Measurements from ENCODE around the gene MRPS10. TPM values are rescaled to one million over a fixed set of nuclear protein-coding genes. Genes with fewer than 3 reads are reported as not detected.

Gene MRPS10
- 36.6 TPM for polyA plus RNA-seq (2013, experiment 1 of 2; ENCODE audit: insufficient read length)
- polyA plus RNA-seq (2013, experiment 2 of 2; ENCODE audit: insufficient read length): 28.0 TPM

DNA sequence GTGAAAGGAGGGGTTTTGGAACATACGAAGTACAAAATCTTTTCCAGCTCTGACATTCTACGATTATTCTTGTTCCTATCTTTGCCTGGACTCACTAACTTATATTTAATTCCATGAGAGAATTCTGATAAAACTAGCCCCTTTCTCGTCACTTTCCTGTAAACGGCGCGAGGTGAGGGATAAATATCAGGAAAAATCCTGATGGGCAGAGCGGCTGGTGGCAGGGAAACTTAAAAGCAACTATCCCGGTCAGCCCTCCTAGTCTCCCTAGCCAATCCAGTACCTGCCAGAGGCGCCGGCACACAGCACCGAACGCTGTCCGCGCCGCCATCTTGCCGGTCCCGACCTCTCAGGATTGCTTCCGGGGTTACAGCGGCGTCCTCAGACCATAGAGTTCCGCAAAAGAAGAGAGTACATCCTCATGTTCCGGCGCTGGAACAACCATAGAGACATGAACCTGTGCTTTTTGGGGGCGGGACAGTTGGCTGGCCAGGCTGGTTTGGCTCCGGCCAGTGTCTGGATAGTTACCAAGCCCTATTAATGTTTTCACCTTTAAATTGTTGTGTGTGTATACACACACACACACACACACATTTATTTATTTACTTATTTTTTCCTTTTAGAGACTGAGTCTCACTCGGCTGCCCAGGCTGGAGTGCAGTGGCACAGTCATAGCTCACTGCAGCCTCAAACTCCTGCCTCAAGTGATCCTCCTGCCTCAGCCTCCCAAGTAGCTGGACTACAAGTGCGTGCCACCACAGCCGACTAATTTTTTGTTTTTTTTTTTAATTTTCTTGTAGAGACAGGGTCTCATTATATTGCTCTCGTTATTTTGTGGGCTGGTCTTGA, at the start of gene MRPS10:
TSS of gene MRPS10 (minus strand) at position 343 of the 849 bp plus-strand sequence. CDS start at position 331, 12 bp downstream.
- DNase-seq: peak; percentile 96

DNA sequence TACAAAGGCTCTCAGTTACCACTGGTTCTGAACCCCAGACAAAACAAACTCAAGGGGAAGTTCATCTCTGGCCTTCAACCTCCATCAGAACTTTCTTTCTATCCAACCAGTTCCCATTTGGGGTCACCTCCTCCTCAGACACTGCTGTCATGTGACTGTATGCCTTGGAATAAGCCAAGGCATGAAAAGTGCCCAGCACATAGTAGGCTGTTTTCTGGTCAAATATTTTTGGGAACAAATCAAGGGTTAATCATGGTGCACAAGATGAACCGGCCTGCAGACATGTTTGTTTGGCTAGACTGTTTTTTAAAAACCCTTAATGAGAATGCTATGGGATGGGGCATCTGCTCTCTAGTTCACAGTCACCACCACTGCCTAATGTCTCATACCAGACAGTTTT, 48.9 kb upstream of the MRPS10 start:
- no peak for DNase-seq

DNA sequence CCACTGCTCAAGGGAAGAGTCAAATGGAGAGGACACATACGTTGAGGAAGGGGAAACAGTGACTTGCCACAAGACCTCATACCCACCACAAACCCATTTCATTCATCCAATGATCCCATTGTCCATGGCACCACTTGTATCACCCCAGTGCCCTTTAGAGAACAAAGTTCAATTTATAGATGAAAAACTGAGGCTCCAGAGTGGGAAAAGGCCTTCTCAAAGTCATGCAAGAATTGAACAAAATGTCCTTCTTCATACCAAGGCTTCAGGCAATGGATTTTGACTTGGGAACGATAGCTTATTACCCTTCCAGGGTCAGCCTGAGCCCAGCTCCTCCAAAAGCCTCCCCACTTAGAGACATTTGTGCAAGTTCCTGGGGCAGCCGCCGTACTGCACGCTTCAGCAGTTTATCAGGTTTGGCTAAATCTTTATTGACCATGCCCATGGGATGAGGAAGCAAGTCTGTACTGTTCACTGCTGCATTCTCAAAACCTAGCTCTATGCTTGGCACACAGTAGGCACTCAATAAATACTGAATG, 47.3 kb upstream of the MRPS10 start:
- no peak for DNase-seq

DNA sequence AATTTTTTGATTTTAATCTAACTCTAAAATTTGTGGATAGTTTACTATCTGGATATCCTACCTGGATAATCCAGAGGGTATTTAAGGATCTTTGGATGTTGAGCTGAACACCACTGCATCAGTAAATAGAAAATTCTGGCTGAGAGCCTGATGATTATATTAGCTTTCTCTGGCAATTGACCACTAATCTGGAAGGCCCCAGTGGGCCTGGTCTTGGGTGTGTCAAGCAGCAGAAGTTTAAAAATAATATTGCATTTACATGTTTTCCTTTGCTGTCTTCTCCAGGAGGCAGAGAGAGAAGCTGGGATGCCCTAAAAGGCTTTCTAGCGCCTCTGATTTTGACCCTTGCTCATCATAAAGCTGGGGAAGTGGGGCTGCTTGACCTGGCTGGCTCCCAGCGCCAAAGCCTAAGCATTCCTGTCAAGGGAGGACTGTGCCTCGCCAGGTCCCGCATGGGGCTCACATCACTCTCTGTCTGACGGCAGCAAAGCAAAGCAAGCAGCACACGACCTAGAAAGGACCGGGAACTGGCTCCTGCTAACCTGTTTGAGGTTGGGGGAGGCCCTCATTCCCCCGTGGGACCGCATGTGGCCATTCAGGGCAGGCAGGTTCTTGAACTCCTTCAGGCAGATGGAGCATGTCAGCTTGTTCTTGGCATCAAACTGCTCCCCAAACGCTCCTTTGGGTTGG, 46.6 kb upstream of the MRPS10 start:
- no peak for DNase-seq

DNA sequence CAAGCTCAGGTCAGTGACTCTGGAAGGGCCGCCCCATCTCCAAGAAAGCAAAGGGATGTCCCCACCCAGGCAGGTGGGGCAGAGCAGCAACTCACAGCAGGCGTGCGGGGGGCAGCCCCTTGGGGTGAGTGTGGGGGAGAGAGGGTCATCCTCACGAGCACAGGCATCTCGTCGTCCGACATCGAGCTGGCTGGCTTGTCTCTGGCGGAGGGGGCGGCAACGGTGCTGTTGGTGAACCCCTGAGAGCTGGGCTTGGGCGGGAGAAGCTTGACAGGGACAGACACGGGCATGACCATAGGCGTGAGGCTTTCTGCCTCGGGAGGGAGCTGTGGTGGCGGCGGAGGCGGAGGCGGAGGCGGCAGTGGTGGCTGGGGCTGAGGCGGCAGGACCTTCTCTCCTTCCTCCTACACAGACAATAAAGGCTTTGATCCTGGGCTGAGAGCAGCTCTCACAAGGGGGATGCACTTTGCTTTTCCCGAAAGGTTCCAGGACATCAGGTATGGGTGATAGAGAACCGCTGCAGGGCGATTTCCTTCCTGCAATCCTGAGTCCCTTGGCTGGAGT, 45.6 kb upstream of the MRPS10 start:
- DNase-seq: no peak

DNA sequence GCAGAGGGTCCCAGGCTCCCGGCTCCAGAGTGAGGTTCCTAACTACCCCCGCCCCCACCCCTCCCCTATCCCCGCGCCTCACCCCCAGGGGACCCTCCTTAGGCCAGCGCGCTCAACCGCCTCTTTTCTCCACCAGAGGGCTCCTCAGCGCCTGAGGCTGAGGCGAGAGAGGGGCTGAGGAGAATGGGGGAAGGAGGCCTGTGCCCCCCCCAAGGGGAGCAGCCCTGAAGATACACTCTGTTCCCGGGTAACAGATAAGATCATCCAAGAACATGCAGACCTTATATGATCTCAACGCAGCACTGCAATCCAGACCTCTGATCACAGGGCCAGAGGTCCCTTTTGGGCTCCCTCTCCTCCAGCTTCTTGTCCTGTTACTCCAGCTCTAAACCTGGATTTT, 43.3 kb upstream of the MRPS10 start:
- peak; percentile 40 for DNase-seq

DNA sequence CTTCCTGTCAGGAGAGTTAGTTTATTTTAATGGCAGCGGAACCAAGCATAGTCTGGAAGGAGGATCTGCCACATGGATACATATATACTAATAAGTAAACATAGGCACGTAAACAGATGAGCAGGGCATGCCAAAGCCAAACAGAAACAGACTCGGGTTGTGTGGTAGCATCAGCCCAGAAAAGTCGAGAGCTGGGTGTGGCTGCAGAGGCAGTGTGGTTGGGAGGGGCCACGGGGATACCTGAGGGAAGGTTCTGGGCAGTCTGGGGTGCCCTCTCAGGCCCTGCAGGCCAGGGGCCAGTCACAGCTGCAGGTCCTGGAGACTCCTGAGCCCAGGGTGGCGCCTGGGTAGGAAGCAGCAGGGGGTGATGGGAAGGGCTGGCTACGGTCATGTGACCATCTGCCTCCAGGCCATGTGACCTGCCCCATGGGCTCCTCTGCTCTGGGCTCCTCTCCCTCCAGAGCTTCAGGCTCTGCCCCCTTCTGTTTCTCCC, 42.8 kb upstream of the MRPS10 start:
- no peak for DNase-seq

DNA sequence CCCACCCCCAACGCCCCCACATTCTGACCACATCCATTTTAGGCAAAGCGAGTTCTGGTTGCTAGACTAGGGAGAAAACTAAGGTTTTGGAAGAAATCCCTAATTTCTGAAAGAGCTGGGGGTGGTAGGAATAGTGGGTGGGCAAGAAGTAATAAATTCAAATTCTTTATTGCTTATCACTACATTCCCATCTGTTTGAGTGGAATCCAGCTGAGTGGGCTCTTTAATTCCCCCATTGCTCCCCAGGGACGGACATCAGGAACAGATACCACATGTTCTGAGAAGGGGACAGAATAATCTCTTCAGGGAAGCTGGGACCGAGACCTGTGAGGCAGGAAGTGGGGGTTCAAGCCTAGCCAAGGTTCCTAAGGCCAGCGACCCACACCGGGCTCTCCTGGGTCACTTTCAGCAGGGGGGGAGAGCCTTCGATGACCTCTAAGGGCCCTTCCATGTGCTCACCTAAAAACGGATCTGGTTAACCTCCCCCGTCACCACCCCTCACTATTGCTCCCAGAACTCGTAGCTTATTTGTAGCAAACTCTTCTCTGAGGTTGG, 42.3 kb upstream of the MRPS10 start:
- DNase-seq: no peak

DNA sequence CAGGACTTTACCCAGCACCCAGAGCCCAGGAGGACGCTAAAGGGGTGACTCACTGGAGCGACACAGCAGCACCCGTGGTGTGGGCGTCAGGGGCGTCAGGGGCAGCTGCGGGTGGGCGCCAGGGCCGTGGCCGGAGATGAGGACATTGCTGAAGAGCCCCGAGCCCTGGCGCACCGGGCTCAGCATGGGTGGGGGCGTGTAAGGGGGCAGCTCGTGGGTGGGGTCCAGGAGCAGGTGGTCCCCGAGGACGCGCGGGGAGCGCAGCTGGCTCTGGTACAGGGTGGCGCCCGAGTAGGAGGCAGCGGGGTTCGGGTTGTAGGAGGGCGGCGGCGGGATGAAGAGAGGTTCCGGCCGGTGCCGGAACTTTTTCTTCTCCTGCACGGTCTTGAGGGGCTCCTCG, 41.6 kb upstream of the MRPS10 start:
- no peak for DNase-seq

DNA sequence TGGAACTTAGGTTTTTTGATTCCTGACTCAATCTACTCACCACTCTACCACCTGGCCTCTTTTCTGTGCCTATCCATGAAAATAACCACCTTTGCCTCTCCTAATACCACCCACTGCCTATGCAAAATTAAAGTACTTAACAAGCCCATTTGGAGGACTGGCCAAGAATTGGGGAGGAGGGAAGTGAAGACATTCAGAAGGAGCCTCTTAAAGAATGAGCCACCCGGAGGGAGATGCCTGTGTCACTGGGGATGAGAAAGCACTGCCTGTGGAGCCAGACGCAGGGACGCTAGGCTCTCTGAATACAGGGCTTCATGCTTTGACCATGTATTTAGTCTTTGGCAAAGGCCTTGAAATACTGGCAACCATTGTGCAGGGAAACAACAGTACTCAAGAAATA, 40.0 kb upstream of the MRPS10 start:
- DNase-seq: no peak

DNA sequence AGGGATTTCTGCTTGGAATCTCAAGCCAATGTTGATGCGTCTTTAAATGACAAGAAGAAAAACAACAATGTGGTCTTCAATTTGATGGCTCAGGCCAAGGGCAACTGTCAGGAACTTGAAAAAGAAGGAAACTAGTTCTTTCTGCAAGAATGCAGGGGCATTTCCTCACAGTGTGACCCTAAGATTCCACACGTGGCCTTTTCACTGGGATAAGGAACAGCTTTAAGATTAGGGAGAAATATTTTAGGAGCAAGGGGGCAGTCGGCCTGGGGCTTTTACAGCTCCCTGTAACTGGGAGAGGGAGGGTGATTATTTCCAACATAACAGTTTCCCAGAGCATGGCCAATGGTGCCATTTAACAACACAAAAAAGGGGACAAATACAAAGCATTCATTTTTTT, 39.4 kb upstream of the MRPS10 start:
- DNase-seq: no peak

DNA sequence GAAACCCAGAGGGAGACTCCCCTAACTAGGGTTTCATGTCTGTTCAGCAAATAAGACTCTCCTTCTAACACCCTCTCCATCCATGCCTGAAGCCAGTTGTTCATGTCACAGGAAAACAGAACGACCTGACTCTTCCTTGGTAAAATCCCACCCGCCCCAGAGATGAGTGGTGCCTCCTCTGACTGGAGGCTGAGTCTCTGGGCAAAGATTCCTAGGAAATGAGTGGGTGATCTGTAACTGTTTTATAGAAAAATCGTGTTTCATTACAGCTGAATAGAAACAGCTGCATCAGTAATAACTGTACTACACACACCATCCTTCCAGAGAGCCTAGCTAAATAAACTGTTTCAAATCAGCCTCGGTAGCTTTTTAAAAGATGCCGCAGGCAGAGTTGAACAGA, 37.4 kb upstream of the MRPS10 start:
- no peak for DNase-seq

DNA sequence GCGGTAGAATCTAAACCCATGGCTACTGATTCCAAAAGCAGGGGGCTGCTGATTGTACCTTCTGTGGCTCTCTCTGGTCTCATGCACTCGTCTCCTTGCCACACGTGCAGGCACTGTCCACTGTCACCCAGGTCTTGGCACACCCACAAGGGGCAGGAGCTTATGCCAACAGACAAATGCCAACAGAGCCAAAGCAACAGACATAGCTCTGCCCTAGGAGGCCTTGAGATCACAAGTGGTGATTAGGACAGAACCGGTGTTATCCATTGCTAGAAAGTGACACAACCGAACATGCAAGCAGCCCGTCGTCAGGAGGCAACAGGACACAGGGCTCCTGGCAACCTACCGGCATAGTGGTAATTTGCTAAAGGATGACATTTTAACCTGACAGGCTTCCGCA, 36.8 kb upstream of the MRPS10 start:
- DNase-seq: no peak

DNA sequence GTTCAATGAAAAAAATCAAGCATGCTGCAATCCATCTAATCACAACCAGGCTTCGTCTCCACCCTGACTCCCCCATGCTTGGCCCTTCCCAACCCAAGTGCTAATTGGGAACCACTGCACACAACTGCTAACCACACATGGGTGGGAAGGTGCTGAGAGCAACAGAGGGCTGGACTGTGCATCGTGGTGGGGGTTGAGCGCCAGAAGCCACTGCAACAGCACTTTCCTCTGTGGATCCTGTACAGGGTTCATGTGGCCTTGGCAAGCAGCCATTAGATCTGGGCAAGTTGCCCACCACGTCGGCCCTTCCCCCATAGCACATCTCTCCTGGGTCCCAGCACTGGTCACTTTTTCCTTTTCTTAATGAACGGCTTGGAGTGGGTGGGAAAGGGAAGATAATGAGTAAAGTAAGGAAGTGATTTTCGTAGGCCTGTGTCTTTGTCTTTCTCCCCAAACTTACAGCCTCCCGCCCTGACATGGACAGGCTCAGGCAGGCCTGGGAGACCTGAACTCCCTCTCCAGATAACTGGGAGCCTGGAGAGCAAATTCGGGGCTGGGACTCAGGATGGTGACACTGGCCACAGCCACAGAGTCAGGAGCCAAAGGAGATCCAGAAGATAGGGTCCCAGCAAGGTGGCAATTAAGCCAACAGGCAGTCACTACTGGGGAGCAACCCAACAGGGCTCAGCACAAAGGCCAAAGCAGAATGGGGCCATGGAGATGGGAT, 34.4 kb upstream of the MRPS10 start:
- DNase-seq: peak; percentile 15

DNA sequence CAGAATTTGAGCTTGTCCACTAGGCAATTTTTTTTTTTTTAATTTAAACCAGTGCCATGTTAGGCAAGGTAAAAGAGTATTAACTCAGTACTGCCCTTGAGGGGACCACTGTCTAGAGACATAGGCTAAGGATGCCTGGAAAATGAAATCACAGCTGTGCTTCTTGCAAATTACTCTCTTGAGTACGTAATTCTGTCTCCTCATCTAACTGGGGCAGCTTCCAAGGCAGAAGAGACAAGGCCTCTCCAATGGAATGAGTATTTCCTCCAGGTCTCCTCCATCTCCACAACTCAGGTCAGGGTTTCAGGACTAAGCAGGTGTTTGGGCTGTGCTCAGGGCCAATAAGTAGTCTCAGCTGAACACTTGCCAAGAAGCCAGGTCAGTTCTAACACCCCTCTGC, 33.8 kb upstream of the MRPS10 start:
- DNase-seq: peak; percentile 18

DNA sequence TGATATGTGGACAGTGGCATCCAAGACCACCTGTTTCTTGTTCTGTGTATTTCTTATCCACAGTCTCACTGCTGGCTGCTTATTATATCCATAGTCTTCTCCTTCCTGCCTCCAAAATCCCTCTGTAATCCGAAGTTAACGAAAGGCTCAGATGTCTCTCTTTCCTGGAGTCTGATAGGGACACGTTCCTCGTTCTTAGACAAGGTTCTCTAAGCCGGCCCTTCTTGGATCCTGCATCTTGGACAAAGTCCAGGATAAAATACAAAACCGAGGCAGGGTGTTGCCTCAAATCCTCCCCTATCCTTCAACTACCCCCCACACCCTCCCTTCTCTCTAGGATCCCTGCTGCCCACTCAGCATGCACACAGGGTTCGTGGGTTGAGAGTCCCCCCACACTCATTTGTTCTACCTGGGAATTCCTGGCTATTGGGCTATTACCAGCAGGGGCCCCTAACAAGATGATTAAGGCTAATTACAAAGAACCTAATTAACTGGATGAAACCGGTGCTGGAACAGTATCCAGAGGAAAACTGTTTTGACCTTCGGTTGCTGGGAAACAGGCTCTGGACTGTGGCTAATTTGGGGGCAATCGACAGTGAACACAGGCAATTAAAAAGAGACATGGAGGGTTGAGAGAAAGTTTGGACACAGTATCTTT, 32.7 kb upstream of the MRPS10 start:
- DNase-seq: no peak

DNA sequence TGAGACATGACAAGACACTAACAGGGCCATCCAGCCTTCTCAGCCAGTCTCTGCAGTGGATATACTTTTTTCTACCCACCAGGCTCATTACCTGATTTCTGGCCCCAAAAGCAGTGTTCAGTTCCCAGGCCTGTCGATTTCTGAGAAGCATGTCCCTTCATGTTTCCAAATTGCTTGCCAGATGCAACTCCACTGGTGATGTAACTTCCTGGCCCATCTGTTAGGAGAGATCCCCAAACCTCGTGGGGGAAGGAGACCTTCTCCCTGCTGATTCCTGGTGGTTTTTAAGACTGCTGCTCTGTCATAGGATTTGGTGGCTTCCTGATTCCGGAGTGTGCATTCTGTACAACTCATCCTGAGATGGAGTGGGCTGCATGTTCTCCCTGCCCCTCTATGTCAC, 31.6 kb upstream of the MRPS10 start:
- no peak for DNase-seq

DNA sequence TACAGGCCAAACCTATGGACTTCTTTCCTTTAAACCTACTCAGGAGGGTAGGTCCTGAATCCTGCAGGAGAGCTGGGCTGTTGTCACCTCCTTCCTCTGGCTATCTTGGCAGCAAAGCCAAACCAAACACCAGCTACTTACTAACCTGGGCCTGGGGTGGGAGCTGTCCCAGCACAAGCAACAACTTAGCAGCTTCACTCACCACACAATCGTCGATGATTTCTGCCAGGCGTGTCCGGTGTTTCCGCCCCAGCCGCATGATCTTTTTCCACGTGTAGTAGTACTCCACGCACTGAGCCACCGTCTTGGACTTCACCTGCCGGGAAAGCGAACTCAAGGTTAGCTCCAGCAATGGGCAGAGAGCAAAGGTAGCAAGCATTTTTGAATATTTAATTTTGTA, 25.4 kb upstream of the MRPS10 start:
- no peak for DNase-seq

DNA sequence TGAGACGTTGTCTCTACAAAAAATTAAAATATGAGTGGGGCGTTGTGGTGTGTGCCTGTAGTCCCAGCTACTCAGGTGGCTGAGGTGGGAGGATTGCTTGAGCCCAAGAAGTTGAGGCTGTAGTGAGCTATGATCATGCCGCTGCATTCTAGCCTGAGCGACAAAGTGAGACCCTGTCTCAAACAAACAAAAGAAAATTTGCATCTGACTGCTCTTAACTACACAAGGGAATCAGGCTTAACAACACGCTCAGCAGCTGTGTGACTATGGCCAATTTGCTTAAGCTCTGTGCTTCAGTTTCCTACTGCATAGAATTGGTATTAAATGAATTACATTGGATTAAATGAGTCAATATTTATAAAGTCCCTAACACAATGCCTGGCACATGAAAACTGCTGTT, 24.3 kb upstream of the MRPS10 start:
- no peak for DNase-seq

DNA sequence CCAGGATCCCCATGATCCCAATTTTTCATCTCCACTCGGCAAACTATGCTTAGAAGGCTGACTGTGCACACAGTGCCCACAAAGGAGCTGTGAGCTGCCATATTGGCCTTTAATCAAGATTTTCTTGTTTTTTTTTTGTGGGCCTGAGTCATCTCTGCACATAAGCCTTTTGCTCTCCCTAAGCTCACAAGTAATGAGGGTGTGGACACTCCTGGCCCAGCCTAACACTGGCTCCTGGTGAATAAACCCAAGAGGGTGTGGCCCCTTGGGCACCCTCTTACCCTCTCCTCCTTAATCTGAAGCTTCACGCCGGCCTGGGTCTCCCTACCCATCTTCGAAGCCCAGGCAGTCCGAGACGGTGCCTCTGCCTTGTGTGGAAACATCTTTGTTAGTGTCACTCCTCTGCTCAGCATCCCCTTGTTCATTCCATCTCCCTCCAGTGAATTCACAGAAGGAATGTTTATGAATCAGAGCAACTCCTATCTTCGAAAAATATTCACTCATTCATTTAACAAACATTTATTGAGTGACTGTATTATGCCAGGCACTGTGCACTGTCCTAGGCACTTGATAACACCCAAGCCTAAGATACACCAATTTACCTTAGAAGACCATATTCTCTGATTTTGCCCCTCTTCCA, 22.2 kb upstream of the MRPS10 start:
- peak; percentile 55 for DNase-seq

DNA sequence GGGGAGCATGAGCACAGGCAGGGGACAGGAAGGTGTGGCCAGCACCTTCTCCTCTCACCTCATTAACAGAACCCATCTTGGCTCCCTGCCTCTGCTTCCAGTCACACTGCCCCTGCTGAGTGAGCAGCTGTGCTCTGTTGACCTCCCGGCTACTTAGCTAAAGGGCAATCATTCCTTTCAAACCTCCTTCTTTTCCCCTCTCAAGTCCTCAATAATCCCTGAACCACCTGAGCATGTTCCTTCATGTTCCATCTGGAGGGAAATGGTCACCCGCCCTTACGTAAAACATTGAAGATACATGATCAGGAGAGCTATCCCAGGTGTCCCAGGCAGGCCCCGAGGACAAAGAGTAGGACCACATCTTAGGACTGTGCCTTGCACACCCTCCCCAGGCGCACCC, 21.7 kb upstream of the MRPS10 start:
- DNase-seq: no peak
